Natural killer cell (primary cell): ENCODE results near the gene RAB15. TPM values are rescaled to one million over a fixed set of nuclear protein-coding genes. Genes with fewer than 3 reads are reported as not detected.

Experiments used
- ATAC-seq, 3 donors: fragments of 150-1000 bp in 2 of 3; fragments of 200-7000 bp in 1 of 3; cut with Tn5 transposase; 1 replicate in 1 of 3; 2 replicates in 2 of 3; pipeline ENCODE4 v1.10.0; 2021; ENCODE audit warnings: mild to moderate bottlenecking in 2 of 3, moderate library complexity in 2 of 3
- DNase-seq, 2 donors: peaks; one replicate each; pipeline versions ENCODE4 v3.0.0 to v3.0.0-alpha.2; 2013 to 2021; ENCODE audit warnings: mixed read lengths in 1 of 2
- H3K27ac ChIP-seq: one replicate; pipeline ENCODE4 v1.5.1; 2013; ENCODE audit warnings: mild to moderate bottlenecking, low read length
- H3K27me3 ChIP-seq: one replicate; pipeline ENCODE4 v1.6.1; 2013; ENCODE audit warnings: low read length; ENCODE audit not compliant: control insufficient read depth, insufficient read depth
- H3K36me3 ChIP-seq: one replicate; pipeline ENCODE4 v1.6.1; 2013; ENCODE audit warnings: low read length; ENCODE audit not compliant: control insufficient read depth, insufficient read depth
- H3K4me1 ChIP-seq: one replicate; pipeline ENCODE4 v1.6.1; 2013; ENCODE audit warnings: low read length; ENCODE audit not compliant: control insufficient read depth, insufficient read depth
- H3K4me3 ChIP-seq: one replicate; pipeline ENCODE4 v1.5.1; 2013; ENCODE audit warnings: low read length
- H3K9me3 ChIP-seq: one replicate; pipeline ENCODE4 v1.6.1; 2013; ENCODE audit warnings: low read length; ENCODE audit not compliant: control insufficient read depth, insufficient read depth
- H3K27ac Mint-ChIP-seq, 2 donors: one replicate each; pipeline ENCODE4 v1.8.0; 2022; ENCODE audit warnings: mild to moderate bottlenecking in 2 of 2, mixed read lengths in 2 of 2, moderate library complexity in 1 of 2
- H3K27me3 Mint-ChIP-seq, 2 donors: one replicate each; pipeline ENCODE4 v1.8.0; 2022; ENCODE audit warnings: low read depth in 2 of 2, mixed read lengths in 2 of 2
- H3K36me3 Mint-ChIP-seq: one replicate; pipeline ENCODE4 v1.8.0; 2022; ENCODE audit warnings: mixed read lengths
- H3K4me1 Mint-ChIP-seq, 2 donors: one replicate each; pipeline ENCODE4 v1.8.0; 2022; ENCODE audit warnings: mixed read lengths in 2 of 2
- H3K4me3 Mint-ChIP-seq: one replicate; pipeline ENCODE4 v1.8.0; 2022; ENCODE audit warnings: mild to moderate bottlenecking, moderate library complexity, mixed read lengths
- H3K9me3 Mint-ChIP-seq, 2 donors: one replicate each; pipeline ENCODE4 v1.8.0; 2022; ENCODE audit warnings: mixed read lengths in 2 of 2
- CTCF ChIP-seq: fragments of 200-600 bp; IDR thresholded peaks from one replicate; pipeline ENCODE4 v1.8.0; 2022; ENCODE audit warnings: antibody characterized with exemption
- WGBS: methylation state at CpG from one replicate; pipeline ENCODE4 v1.1.7; 2013; ENCODE audit warnings: missing lambda C conversion rate; ENCODE audit not compliant: insufficient coverage; 5-methylcytosine and 5-hydroxymethylcytosine counted together
- intact Hi-C: fragments of 100-400 bp; cut with micrococcal nuclease; formaldehyde crosslinking; loops from one replicate; pipeline ENCODE4 v1.14.2; 2022
- total RNA-seq, 4 donors: library from RNA; stranded (reverse); fragments of 120-200 nt in 1 of 4; gene quantifications; one replicate each; pipeline versions ENCODE4 v1.2.3 to v1.2.4, GENCODE V29; 2013 to 2022

Gene RAB15
- total RNA-seq, 3 donors from 2014 or later (not counting 1 experiment from before 2014, with no cell fraction given), result 0.82 to 3.2 (median 1.7) TPM

- no peaks in the 10 kb centered on the region for H3K27me3 Mint-ChIP-seq
- H3K9me3 Mint-ChIP-seq, result no peaks in the 10 kb centered on the region
- Histone ChIP-seq H3K27me3 (no peaks in the 10 kb centered on the region), H3K9me3 (no peaks in the 10 kb centered on the region), H3K27ac (peak overlapping the region; percentile 47), H3K4me3 (no peak overlapping the region), H3K36me3 (peaks cover 71% of the 10 kb centered on the region), H3K4me1 (peaks cover 17% of the 10 kb centered on the region)
- peaks cover 7 to 20% of the 10 kb centered on the region in 2 donors for H3K4me1 Mint-ChIP-seq
- no peak overlapping the region for H3K27ac Mint-ChIP-seq
- 100% methylated on average over 1 of the region's 3 CpGs for WGBS
- intact Hi-C loops, result no loop called here
- DNase-seq (no peak), ATAC-seq (no peak)
- no peak for TF ChIP-seq CTCF
- H3K4me3 Mint-ChIP-seq, result peak overlapping the region; percentile 11
- H3K36me3 Mint-ChIP-seq, result no peaks in the 10 kb centered on the region
Observed at GRCh38 chr14:64930085-64930843, 41.9 kb downstream of the RAB15 start.

DNA sequence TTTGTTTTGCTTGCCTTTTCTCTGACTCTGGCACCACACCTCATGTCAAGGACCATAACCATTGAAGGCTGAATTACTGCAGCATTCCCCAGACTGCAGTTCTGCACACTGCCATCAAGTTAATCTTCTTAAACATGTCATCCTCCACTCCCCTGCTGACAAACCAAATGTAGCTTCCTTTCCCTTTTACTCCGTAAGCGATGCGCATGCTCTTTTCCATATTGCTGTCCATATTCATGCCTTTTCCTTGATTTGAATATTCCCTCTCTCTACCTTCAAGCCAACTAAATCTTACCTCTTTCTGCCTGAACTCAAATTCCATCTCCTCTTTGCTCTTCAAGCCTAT lies 43.1 kb downstream of the RAB15 start:
- Mint-ChIP-seq H3K27ac (no peak overlapping the region), H3K4me3 (no peak overlapping the region), H3K4me1 (peaks cover 6 to 14% of the 10 kb centered on the region in 2 donors), H3K36me3 (peaks cover 7% of the 10 kb centered on the region), H3K27me3 (no peaks in the 10 kb centered on the region), H3K9me3 (no peaks in the 10 kb centered on the region)
- Histone ChIP-seq H3K27ac (peak overlapping the region; percentile 83), H3K4me1 (peaks cover 17% of the 10 kb centered on the region), H3K9me3 (no peaks in the 10 kb centered on the region), H3K27me3 (no peaks in the 10 kb centered on the region), H3K4me3 (no peak overlapping the region), H3K36me3 (peaks cover 78% of the 10 kb centered on the region)
- WGBS, result 90% methylated on average over 3 of the region's 3 CpGs
- no peak for TF ChIP-seq CTCF
- DNase-seq (peak in 1 of 2 donors; percentile 50), ATAC-seq (peak in 2 of 3 donors; percentile 5 to 49)
- intact Hi-C loops, result loop anchor here (2.0 kb wide), 1 partner anchor 14 kb away; the partner anchor contains the start of gene CHURC1

DNA sequence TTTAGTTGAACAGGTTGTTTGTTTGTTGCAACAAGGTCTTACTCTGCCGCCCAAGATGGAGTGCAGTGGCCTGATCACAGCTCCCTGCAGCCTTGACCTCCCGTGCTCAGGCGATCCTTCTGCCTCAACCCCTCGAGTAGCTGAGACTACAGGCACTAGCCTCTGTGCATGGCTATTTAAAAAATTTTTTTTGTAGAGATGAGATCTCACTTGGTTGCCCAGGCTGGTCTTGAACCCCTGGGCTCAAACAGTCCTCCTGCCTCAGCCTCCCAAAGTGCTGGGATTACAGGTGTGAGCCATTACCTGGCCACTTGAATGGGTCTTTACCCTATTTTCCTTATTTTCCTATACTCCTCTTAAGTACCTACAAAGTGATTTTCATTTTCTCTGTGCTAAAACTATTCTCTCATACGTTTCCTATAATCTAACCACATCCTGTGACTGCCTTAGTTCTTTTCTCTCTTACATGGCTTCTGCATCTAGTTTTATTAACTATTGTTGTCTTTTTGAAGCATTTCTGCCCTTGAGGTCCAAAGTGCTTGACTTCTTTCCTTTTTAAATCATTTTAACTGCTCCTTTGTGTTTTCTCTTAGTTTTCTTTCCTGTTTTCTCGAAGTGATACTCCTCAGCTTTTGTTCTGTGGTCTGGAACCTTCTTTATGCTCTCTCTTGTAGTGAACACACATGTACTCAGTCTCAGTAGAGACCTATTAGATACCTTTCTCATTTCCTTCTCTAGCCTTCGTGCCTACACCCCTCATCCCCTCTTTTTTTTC lies 43.7 kb downstream of the RAB15 start:
- DNase-seq, result peak in 1 of 2 donors; percentile 64

More for the DNA sequence above, 43.7 kb downstream of the RAB15 start:
- peak overlapping the region; percentile 83 for H3K27ac ChIP-seq
- no peaks in the 10 kb centered on the region for H3K9me3 Mint-ChIP-seq
- no peak for TF ChIP-seq CTCF
- peaks cover 17% of the 10 kb centered on the region for H3K4me1 ChIP-seq
- no peaks in the 10 kb centered on the region for H3K27me3 ChIP-seq
- H3K27ac Mint-ChIP-seq, result no peak overlapping the region
- no peaks in the 10 kb centered on the region for H3K9me3 ChIP-seq
- no peaks in the 10 kb centered on the region for H3K27me3 Mint-ChIP-seq
- H3K4me3 ChIP-seq, result no peak overlapping the region
- H3K4me1 Mint-ChIP-seq, result peaks cover 6 to 14% of the 10 kb centered on the region in 2 donors
- H3K4me3 Mint-ChIP-seq, result no peak overlapping the region
- intact Hi-C loops, result loop anchor here (2.0 kb wide), 1 partner anchor 14 kb away; the partner anchor contains the start of gene CHURC1
- 42% methylated on average over 7 of the region's 7 CpGs for WGBS
- H3K36me3 ChIP-seq, result peaks cover 76% of the 10 kb centered on the region
- H3K36me3 Mint-ChIP-seq, result peaks cover 7% of the 10 kb centered on the region
- peak; percentile 80 to 85 (median 83) for ATAC-seq
